Upper lobe of right lung (tissue), 1 donor: ENCODE measurements around the gene LRRC23. TPM values are rescaled to one million over a fixed set of nuclear protein-coding genes. Genes with fewer than 3 reads are reported as not detected.
A peak's percentile ranks its signal among the peaks of the same experiment; 100 is the strongest.

Source experiments
- ATAC-seq: fragments of 200-7000 bp; cut with Tn5 transposase; one replicate; pipeline ENCODE4 v1.9.1; 2020; ENCODE audit warnings: mild to moderate bottlenecking, moderate library complexity
- DNase-seq: peaks from one replicate; pipeline ENCODE4 v3.0.0-alpha.2; 2020
- H3K27ac ChIP-seq: fragments of 200-600 bp; one replicate; pipeline ENCODE4 v1.8.0; 2022
- H3K27me3 ChIP-seq: fragments of 200-600 bp; one replicate; pipeline ENCODE4 v1.8.0; 2022; ENCODE audit warnings: mild to moderate bottlenecking
- H3K36me3 ChIP-seq: fragments of 200-600 bp; one replicate; pipeline ENCODE4 v1.8.0; 2022
- H3K4me1 ChIP-seq: fragments of 200-600 bp; one replicate; pipeline ENCODE4 v1.8.0; 2022
- H3K4me3 ChIP-seq: fragments of 200-600 bp; one replicate; pipeline ENCODE4 v1.8.0; 2022; ENCODE audit warnings: mild to moderate bottlenecking
- H3K9me3 ChIP-seq: fragments of 200-600 bp; one replicate; pipeline ENCODE4 v1.8.0; 2022
- CTCF ChIP-seq: fragments of 200-600 bp; IDR thresholded peaks from one replicate; pipeline ENCODE4 v1.8.0; 2022; ENCODE audit warnings: antibody characterized with exemption
- intact Hi-C: fragments of 100-400 bp; cut with DNase I; formaldehyde crosslinking; loops from one replicate; pipeline ENCODE4 v1.11.0; 2022
- total RNA-seq: library from RNA; stranded (reverse); fragmentation: NEBNext Ultra II Directional; extraction: Animal tissue kit (Norgen Biotek cat#: 25700); gene quantifications from one replicate; pipeline ENCODE4 v1.2.1, GENCODE V29; 2021
- donor health status: DM: no; HTN: yes; CAD: no; lungs with severe emphysema.

Gene LRRC23
- total RNA-seq, 1 donor from 2014 or later: 13.3 TPM

DNA sequence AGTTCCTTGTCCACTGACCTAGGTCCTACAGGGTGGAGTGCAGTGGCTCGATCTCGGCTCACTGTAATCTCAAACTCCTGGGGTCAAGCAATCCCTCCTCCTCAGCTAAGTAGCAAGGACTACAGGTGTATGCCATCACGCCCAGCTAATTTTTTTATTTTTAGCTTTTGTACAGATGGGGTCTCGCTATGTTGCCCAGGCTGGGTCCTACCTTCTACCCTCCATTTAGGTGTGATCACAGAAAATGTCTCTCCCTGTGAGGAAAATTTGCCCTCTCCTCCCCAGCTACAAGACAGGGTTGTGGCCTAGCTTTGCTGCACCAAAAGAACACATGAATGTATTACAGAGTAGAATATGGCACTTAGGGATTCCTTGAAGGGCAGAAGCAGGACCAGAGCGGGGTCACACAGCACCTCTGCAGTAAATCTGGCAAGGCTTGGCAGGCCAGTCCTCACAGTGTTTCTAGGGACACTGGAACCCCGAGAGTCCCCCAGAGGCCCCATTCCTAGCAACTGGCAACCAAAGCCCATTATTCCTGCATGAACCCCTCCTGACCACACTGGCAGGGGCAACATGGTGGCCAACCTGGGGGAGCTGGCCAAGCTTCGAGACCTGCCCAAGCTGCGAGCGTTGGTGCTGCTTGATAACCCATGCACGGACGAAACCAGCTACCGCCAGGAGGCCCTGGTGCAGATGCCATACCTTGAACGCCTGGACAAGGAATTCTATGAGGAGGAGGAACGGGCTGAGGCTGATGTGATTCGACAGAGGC lies 7.7 kb downstream of the LRRC23 start:
- Histone ChIP-seq H3K4me1 (peaks cover 6% of the 10 kb centered on the region), H3K27ac (no peak overlapping the region), H3K9me3 (no peaks in the 10 kb centered on the region), H3K4me3 (no peak overlapping the region), H3K27me3 (no peaks in the 10 kb centered on the region), H3K36me3 (no peaks in the 10 kb centered on the region)
- ATAC-seq (no peak), DNase-seq (no peak)
- intact Hi-C loops: no loop called here
- no peak for TF ChIP-seq CTCF

DNA sequence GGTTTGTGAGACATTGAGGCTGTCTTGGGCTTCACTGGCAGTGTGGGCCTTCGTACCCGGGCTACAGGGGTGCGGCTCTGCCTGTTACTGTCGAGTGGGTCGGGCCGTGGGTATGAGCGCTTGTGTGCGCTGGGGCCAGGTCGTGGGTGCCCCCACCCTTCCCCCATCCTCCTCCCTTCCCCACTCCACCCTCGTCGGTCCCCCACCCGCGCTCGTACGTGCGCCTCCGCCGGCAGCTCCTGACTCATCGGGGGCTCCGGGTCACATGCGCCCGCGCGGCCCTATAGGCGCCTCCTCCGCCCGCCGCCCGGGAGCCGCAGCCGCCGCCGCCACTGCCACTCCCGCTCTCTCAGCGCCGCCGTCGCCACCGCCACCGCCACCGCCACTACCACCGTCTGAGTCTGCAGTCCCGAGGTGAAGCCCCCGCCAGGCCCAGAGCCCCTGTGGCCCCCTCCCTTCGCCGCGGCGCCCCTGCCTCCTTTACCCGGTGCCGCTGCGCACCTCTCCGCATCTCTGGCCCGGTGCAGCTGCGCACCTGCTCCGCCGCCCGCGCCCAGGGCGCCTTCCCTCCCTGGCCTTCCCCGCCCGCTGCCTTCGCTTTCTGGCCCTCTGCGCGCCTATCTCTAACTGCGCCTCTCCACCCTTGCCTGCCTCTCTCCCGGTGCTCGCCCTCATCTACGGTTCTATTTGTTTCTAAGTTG lies 9.8 kb downstream of the LRRC23 start, which contains the start of gene ENO2:
Gene ENO2, plus strand, starts transcription at position 335 of the 701 bp plus-strand sequence. CDS start 1,253 bp downstream, outside the sequence.
- ATAC-seq (peak; percentile 90), DNase-seq (peak; percentile 90)
- TF ChIP-seq CTCF: no peak
- Histone ChIP-seq H3K27me3 (no peaks in the 10 kb centered on the region), H3K27ac (peak within 1 kb of the TSS; percentile 80), H3K4me3 (peak within 1 kb of the TSS; percentile 62), H3K36me3 (no peaks in the 10 kb centered on the region), H3K4me1 (peaks cover 6% of the 10 kb centered on the region), H3K9me3 (no peaks in the 10 kb centered on the region)
- intact Hi-C loops: no loop called here

DNA sequence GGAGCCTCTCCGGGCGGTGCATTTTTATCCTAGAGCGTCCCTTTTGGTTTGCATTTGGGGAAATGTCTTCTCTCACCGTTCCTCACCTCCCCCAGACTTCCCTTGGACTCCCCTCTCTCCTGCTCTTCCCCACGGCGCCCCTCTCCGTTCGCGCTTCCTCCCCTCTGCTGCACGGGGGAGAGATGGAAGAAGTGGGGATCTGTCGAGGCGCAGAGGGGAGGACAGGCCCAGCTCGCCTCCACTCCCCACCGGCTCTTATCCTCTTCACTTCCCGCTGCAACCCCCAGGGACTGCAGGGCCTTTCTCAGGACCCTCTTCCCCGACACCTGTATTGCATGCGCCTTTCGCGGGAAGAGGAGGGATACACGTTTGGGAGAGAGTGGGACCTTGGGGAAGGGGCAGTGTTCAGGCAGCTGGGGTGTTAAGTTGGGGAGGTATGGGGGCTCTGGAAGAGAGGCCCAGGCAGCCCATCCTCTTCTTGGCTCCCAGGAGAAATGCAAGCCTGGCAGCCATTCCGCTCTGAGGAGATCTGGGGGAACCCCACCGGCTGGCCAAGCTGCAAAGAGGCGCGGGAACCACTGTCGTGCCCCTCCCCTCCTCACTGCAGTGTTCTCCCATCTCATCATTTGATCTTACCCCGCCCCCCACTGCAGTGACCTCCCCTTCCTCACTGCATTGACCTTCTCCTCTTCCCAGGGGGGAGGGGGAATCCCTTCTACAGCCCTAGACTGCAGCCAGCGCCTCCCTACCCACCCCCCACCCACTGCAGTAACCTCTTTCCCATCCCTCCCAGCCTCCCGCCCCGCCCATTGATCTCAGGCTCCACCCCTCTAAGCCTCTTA lies 10.5 kb downstream of the LRRC23 start:
- H3K36me3 ChIP-seq: no peaks in the 10 kb centered on the region
- intact Hi-C loops: no loop called here
- ATAC-seq (peak; percentile 5), DNase-seq (no peak)
- no peaks in the 10 kb centered on the region for H3K27me3 ChIP-seq
- H3K9me3 ChIP-seq: no peaks in the 10 kb centered on the region
- peaks cover 6% of the 10 kb centered on the region for H3K4me1 ChIP-seq
- TF ChIP-seq CTCF: no peak
- H3K27ac ChIP-seq: peak overlapping the region; percentile 80
- H3K4me3 ChIP-seq: peak overlapping the region; percentile 62

GRCh38 chr12:6915789-6916285 lies 11.2 kb downstream of the LRRC23 start:
- no peaks in the 10 kb centered on the region for H3K27me3 ChIP-seq
- intact Hi-C loops: no loop called here
- no peak for ATAC-seq
- no peak overlapping the region for H3K27ac ChIP-seq
- H3K36me3 ChIP-seq: no peaks in the 10 kb centered on the region
- DNase-seq: no peak
- no peak for TF ChIP-seq CTCF
- H3K4me1 ChIP-seq: peaks cover 6% of the 10 kb centered on the region
- no peak overlapping the region for H3K4me3 ChIP-seq
- H3K9me3 ChIP-seq: no peaks in the 10 kb centered on the region

- H3K4me1 ChIP-seq: peaks cover 6% of the 10 kb centered on the region
- no peaks in the 10 kb centered on the region for H3K36me3 ChIP-seq
- H3K27ac ChIP-seq: no peak overlapping the region
- H3K9me3 ChIP-seq: no peaks in the 10 kb centered on the region
- no peak overlapping the region for H3K4me3 ChIP-seq
- no peaks in the 10 kb centered on the region for H3K27me3 ChIP-seq
- TF ChIP-seq CTCF: no peak
- intact Hi-C loops: no loop called here
- ATAC-seq: no peak
- DNase-seq: no peak
Measured at GRCh38 chr12:6916426-6917200, 12.0 kb downstream of the LRRC23 start.
